ENCODE results near the gene FKBP14.

The FKBP14 gene

DNA sequence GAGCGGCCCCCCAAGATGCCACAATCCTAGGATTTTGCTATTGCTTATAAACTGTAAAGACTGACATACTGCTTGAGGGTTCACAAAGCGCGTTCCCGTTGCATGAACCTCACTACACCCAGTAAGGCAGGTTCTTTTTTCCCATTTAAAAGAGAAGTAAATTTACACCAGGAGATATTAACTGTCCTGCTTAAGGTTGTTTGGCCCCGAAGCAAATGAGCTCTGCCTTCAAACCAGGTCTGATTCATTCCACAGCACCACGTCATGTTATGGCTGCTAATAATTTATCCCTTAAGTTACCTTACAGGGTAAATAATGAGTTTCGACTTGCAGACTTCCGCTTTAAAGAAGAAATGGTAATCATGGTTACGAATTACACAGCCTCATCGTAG is 559 bp upstream of the FKBP14 start:
- peak; percentile 45 for DNase-seq (ENCODE audit: insufficient read length, low spot score)
- no peak for TF ChIP-seq POLR2A (IDR thresholded peaks at IDR 0.05; ENCODE audit: low read depth, low read length)
- FAIRE-seq, result no peak

- no peak for DNase-seq (ENCODE audit: insufficient read length, low spot score)
- TF ChIP-seq POLR2A (IDR thresholded peaks at IDR 0.05; ENCODE audit: low read depth, low read length), result no peak
- no peak for FAIRE-seq
Measured at GRCh38 chr7:30023524-30023923, 3.0 kb downstream of the FKBP14 start.

DNA sequence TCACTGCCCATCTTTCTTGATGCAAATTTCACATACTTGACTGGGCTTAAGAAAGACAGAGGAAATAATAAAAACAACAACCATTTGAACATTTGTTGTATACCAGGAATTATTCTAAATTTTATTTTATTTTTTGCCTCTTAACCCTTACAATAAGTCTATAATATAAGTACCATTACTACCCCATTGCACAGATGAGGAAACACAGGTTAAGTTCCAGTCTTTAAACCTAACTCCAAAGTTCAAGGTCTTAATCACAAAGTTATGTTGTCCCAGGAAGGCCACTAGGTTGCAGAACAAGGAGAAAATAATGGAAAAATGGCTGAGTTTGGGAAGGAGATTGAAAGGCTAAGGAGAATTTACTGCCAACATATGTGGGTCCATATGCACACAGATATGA is 3.5 kb downstream of the FKBP14 start:
- FAIRE-seq, result no peak
- no peak for DNase-seq (ENCODE audit: insufficient read length, low spot score)
- TF ChIP-seq POLR2A (IDR thresholded peaks at IDR 0.05; ENCODE audit: low read depth, low read length), result no peak

DNA sequence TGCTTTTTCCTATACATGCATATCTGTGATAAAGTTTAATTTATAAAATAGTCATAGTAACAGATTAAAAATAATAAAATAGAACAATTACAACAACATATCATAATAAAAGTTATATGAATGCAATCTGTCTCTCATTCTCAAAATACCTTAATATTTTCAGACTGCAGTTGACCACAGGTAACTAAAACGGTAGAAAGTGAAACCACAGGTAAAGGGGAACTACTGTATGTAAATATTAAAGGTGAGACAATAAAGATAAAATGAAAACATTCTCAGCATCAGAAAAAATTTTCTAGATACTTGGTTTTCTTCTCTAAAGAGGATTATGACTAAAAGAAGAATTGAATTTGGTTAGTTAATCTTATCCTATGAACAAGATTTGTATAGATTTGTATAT is 6.0 kb downstream of the FKBP14 start:
- no peak for DNase-seq (ENCODE audit: insufficient read length, low spot score)
- FAIRE-seq, result no peak
- TF ChIP-seq POLR2A (IDR thresholded peaks at IDR 0.05; ENCODE audit: low read depth, low read length), result no peak

- DNase-seq (ENCODE audit: insufficient read length, low spot score), result no peak
- peak; percentile 75 for FAIRE-seq
- no peak for TF ChIP-seq POLR2A (IDR thresholded peaks at IDR 0.05; ENCODE audit: low read depth, low read length)
Measured at GRCh38 chr7:30019960-30020359, 6.5 kb downstream of the FKBP14 start.

DNA sequence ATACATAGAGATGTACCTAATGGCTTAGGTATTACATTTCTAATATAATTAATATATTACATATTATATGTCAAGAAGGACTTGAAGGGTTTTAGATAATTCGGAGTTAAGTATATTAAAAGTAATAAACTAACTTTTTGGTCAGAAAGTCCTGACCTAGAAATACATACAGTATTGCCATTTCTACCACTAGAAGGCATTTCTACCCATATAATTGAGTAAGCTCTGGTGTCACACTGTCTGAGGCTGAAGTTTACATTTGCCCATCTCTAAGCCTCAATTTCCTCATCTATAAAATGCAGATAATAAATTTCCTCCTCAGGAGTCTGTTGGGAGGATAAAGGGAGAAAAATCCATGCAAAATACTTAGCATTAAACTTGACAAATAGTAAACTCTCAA is 7.1 kb downstream of the FKBP14 start:
- FAIRE-seq (peak; percentile 27), DNase-seq (ENCODE audit: insufficient read length, low spot score) (no peak)
- no peak for TF ChIP-seq POLR2A (IDR thresholded peaks at IDR 0.05; ENCODE audit: low read depth, low read length)

DNA sequence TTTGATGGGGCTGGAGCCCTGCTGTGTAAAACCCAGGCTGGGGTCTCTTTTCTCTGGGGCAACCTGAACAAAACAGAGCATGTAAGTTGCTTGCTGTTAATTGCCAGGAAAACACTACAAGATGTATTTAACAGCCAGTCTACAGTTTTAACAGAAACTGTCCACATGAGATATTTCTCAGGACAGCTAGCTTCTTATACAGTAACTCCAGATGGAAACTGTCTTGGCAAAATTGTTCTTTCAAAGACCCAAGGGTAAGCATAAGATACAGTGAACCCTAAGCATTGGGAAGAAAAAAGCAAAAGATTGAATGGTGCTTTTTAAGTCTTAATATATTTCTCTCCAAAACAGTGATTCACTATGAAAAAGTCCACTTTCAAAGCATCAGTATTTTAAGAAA is 8.1 kb downstream of the FKBP14 start:
- no peak for TF ChIP-seq POLR2A (IDR thresholded peaks at IDR 0.05; ENCODE audit: low read depth, low read length)
- DNase-seq (ENCODE audit: insufficient read length, low spot score), result no peak
- no peak for FAIRE-seq

- DNase-seq (ENCODE audit: insufficient read length, low spot score), result no peak
- no peak for FAIRE-seq
- no peak for TF ChIP-seq POLR2A (IDR thresholded peaks at IDR 0.05; ENCODE audit: low read depth, low read length)
Measured at GRCh38 chr7:30012757-30013156, 13.7 kb downstream of the FKBP14 start.

DNA sequence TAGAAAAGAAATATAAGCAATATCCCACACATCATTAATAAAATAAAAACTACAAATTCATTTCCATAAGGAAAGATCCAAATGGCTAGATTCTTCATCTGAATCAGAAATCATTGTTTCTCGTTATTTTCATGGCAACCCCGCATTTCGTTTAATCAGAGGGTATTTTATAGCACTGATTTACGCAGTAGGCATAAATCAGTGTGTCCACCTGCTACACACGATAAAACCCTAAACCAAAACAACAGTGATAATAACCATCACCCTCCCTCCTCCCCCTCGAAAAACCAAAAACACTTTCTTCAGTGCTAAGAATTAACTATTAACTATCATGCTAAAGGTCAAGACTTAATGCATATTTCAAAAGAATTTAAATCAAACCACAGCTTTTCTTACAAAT is 16.5 kb downstream of the FKBP14 start:
- DNase-seq (ENCODE audit: insufficient read length, low spot score), result no peak
- FAIRE-seq, result no peak
- no peak for TF ChIP-seq POLR2A (IDR thresholded peaks at IDR 0.05; ENCODE audit: low read depth, low read length)

DNA sequence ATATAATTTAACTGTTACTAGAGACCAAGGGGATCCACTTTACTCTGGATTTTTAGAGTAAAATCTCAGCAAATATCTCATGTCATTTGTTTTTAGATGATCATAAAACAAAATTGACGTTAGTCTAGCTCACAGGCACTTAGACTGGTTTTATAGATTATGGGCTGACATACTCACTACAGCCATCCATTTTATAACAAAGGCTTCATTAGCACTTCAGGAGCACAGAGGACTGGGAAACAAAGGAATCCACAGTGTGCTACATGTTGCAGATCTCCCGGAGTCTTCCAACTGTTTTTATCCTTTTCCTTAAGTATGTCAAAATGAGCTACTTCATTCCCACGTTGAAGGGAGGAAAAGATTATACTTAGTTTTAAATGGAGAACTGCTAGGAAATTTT is 21.0 kb downstream of the FKBP14 start:
- TF ChIP-seq POLR2A (IDR thresholded peaks at IDR 0.05; ENCODE audit: low read depth, low read length), result no peak
- FAIRE-seq, result no peak
- DNase-seq (ENCODE audit: insufficient read length, low spot score), result no peak

DNA sequence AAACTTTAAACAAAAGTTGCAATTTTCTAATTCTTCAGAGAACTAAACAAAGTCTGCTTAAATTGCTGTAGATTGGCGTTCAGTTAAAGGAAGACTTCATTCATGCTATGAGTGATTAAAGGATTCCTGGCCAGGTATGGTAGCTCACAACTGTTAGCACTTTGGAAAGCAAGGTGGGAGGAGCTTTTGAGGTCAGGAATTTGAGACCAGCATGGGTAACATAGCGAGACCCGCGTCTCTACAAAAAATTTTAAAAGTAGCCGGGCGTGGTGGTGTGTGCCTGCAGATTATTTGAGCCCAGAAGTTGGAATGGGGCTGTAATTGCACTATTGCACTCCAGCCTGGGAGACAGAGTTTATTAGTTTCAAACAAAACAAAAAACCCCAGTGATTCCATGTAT is 23.4 kb downstream of the FKBP14 start:
- TF ChIP-seq POLR2A (IDR thresholded peaks at IDR 0.05; ENCODE audit: low read depth, low read length), result no peak
- no peak for FAIRE-seq
- DNase-seq (ENCODE audit: insufficient read length, low spot score), result no peak

- DNase-seq (ENCODE audit: insufficient read length, low spot score) (no peak), FAIRE-seq (peak; percentile 66)
- TF ChIP-seq POLR2A (IDR thresholded peaks at IDR 0.05; ENCODE audit: low read depth, low read length), result no peak
Measured at GRCh38 chr7:30001998-30002397, 24.5 kb downstream of the FKBP14 start.

DNA sequence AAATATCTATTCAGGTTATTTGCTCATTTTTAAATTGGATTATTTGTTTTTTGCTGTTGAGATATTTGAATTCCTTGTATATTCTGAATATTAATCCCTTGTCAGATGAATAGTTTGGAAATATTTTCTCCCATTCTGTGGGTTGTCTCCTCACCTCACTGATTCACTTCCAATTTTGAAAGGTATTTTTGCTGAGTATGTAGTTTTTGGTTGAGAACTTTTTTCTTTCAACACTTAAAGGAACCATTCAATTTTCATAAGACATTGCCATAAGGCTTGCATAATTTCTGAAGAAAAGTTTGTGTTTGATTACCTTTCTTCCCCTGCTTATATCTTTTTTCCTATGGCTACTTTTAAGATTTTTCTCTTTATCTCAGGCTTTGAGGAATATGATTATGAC is 28.0 kb downstream of the FKBP14 start:
- DNase-seq (ENCODE audit: insufficient read length, low spot score) (no peak), FAIRE-seq (peak; percentile 82)
- no peak for TF ChIP-seq POLR2A (IDR thresholded peaks at IDR 0.05; ENCODE audit: low read depth, low read length)

DNA sequence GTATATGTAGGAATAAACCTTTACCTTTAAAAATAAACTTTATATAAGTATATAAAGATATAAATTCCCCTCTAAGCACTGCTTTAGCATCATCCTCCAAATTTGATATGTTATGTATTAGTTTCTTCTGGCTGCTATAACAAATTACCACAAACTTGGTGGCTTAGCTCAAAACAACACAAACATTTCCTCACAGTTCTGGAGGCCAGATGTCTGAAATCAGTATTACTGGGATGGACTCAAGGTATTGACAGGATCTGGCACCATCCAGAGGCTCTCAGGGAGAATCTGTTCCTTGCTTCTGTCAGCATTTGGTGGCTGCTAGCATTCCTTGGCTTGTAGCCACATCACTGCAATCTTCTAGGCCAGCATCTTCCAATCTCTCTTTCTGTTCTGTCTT is 30.2 kb downstream of the FKBP14 start:
- FAIRE-seq (no peak), DNase-seq (ENCODE audit: insufficient read length, low spot score) (no peak)
- TF ChIP-seq POLR2A (IDR thresholded peaks at IDR 0.05; ENCODE audit: low read depth, low read length), result no peak

DNA sequence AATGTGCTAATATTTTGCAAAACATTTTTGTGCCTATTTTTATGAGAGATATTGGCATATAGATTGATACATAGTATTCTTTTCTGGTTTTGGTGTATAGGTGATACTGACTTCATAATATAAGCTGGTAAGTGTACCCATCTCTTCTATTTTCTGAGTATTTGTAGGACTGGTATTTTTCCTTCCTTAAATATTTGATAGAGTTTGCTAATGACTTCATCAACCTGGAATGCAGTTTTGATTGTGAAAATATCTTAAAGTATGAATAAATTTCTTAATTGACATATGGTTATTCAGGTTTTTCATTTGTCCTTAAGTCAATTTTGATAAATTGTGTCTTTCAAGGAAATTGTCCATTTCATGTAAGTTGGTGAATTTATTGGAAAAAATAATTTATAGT is 30.9 kb downstream of the FKBP14 start:
- DNase-seq (ENCODE audit: insufficient read length, low spot score), result no peak
- FAIRE-seq, result no peak
- no peak for TF ChIP-seq POLR2A (IDR thresholded peaks at IDR 0.05; ENCODE audit: low read depth, low read length)

GRCh38 chr7:29993140-29993539 is 33.4 kb downstream of the FKBP14 start:
- no peak for TF ChIP-seq POLR2A (IDR thresholded peaks at IDR 0.05; ENCODE audit: low read depth, low read length)
- DNase-seq (ENCODE audit: insufficient read length, low spot score) (no peak), FAIRE-seq (no peak)

All from H54 (cell line).